ENCODE results near the gene TTLL4. TPM values are rescaled to one million over a fixed set of nuclear protein-coding genes. Genes with fewer than 3 reads are reported as not detected.

The TTLL4 gene
- total RNA-seq, 2 donors from 2014 or later = 8.2 to 9.9 TPM

GRCh38 chr2:218691234-218691633 lies 19.4 kb upstream of the TTLL4 start:
- no peaks in the 10 kb centered on the region for H3K9me3 ChIP-seq
- DNase-seq (ENCODE audit: low spot score) = no peak
- no peak overlapping the region for H3K4me3 ChIP-seq
- peaks cover 32% of the 10 kb centered on the region for H3K36me3 ChIP-seq
- no peaks in the 10 kb centered on the region for H3K4me1 ChIP-seq
- no peaks in the 10 kb centered on the region for H3K27me3 ChIP-seq
- H3K27ac ChIP-seq = no peak overlapping the region
- TF ChIP-seq CTCF (IDR thresholded peaks at IDR 0.05) = no peak

- no peak overlapping the region for H3K27ac ChIP-seq
- H3K36me3 ChIP-seq = peaks cover 49% of the 10 kb centered on the region
- H3K4me1 ChIP-seq = no peaks in the 10 kb centered on the region
- no peak overlapping the region for H3K4me3 ChIP-seq
- no peak for DNase-seq (ENCODE audit: low spot score)
- H3K9me3 ChIP-seq = no peaks in the 10 kb centered on the region
- TF ChIP-seq CTCF (IDR thresholded peaks at IDR 0.05) = no peak
- no peaks in the 10 kb centered on the region for H3K27me3 ChIP-seq
These were observed 16.1 kb upstream of the TTLL4 start for GRCh38 chr2:218694405-218695145.

- TF ChIP-seq CTCF (IDR thresholded peaks at IDR 0.05) = no peak
- Histone ChIP-seq H3K36me3 (peaks cover 25% of the 10 kb centered on the region), H3K9me3 (no peaks in the 10 kb centered on the region), H3K4me1 (no peaks in the 10 kb centered on the region), H3K27ac (no peak overlapping the region), H3K4me3 (no peak overlapping the region), H3K27me3 (no peaks in the 10 kb centered on the region)
- DNase-seq (ENCODE audit: low spot score) = no peak
These were observed 11.8 kb upstream of the TTLL4 start for GRCh38 chr2:218698885-218699284.

- Histone ChIP-seq H3K4me3 (no peak overlapping the region), H3K36me3 (peaks cover 11% of the 10 kb centered on the region), H3K9me3 (no peaks in the 10 kb centered on the region), H3K4me1 (no peaks in the 10 kb centered on the region), H3K27me3 (no peaks in the 10 kb centered on the region), H3K27ac (no peak overlapping the region)
- TF ChIP-seq CTCF (IDR thresholded peaks at IDR 0.05) = no peak
- DNase-seq (ENCODE audit: low spot score) = no peak
These were observed 8.8 kb upstream of the TTLL4 start for GRCh38 chr2:218701806-218702205.

- Histone ChIP-seq H3K9me3 (no peaks in the 10 kb centered on the region), H3K36me3 (peaks cover 7% of the 10 kb centered on the region), H3K27me3 (no peaks in the 10 kb centered on the region), H3K4me3 (no peak overlapping the region), H3K27ac (no peak overlapping the region), H3K4me1 (no peaks in the 10 kb centered on the region)
- TF ChIP-seq CTCF (IDR thresholded peaks at IDR 0.05) = no peak
- DNase-seq (ENCODE audit: low spot score) = no peak
These were observed 7.3 kb upstream of the TTLL4 start for GRCh38 chr2:218703341-218703740.

- H3K9me3 ChIP-seq = no peaks in the 10 kb centered on the region
- TF ChIP-seq CTCF (IDR thresholded peaks at IDR 0.05) = no peak
- no peak for DNase-seq (ENCODE audit: low spot score)
- H3K4me3 ChIP-seq = no peak overlapping the region
- peaks cover 0 to 4% of the 10 kb centered on the region in 2 donors for H3K4me1 ChIP-seq
- H3K27ac ChIP-seq = no peak overlapping the region
- no peaks in the 10 kb centered on the region for H3K36me3 ChIP-seq
- no peaks in the 10 kb centered on the region for H3K27me3 ChIP-seq
These were observed 2.5 kb upstream of the TTLL4 start for GRCh38 chr2:218708086-218708485.

Measured in right atrium auricular region (tissue), 2 donors.